ENCODE results near the gene OR4D1.
"Not testable (repeated sequence)": the region's sequence is repeated elsewhere in the genome, so short reads cannot be mapped to it uniquely, and the experiment has no call there.

Gene OR4D1

DNA sequence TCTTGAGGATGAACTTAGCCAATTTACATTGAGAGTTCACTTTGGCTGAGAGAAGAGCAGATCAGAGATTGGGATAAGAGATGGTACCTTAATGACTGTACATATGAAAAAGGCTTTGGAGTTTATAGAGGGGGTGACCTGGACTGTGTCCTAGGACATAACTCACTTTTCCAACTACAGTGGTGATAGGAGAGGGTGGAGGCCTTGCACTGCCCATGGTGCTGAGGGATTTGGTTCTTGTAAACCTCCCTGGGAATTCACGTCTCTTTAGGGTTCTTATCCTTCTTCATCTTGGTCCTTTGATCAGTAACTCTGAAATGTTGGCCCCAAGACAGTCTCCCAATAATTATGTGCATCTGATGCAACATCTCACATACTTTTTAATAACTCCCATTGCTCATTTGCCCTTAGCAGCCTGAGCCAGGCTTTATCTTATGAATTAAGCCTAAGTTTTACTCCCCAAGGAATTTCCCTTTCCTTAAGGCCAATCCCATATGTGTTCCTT lies at the start of gene OR4D1:
Gene OR4D1 (plus strand): TSS at position 455 of the 505 bp plus-strand sequence. CDS start 6,770 bp downstream, outside the sequence.
- no peak within 1 kb of the TSS for H3K4me3 ChIP-seq (ENCODE audit: low read depth, low read length)

DNA sequence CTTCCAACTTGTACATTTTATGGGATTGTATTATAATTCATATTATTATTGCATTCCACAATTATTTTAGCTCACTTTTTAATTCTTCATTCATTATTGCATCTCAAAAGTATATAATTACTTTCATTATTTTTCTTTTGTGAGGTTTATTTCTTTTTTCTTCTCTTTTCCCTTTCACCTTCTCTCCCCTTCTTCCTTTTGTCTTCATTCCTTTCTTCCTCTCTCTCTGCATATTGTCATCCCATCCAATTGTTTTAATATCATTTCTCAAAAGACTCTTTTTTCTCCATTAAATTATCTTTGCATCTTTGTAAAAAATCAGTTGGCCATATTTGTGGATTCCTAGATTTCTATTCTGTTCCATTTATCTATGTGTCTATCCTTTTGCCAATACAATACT lies 47.7 kb upstream of the OR4D1 start:
- no peak overlapping the region for H3K4me3 ChIP-seq (ENCODE audit: low read depth, low read length)

DNA sequence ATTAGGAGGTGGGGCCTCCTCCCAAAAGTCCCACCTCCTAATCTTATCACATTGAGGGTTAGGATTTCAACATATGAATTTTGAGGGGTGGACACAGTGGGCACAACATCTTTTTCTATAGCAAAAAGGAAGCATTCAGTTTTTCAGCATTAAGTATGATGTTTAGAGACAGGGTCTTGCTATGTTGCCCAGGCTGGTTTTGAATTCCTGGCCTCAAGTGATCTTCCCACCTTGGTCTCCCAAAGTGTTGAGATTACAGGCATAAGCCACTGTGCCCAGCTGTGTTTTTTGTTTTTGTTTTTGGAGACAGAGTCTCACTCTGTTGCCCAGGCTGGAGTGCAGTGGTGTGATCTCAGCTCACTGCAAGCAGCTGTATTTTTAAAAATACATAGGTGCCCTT lies 46.3 kb upstream of the OR4D1 start:
- not testable (repeated sequence) for H3K4me3 ChIP-seq (ENCODE audit: low read depth, low read length)

DNA sequence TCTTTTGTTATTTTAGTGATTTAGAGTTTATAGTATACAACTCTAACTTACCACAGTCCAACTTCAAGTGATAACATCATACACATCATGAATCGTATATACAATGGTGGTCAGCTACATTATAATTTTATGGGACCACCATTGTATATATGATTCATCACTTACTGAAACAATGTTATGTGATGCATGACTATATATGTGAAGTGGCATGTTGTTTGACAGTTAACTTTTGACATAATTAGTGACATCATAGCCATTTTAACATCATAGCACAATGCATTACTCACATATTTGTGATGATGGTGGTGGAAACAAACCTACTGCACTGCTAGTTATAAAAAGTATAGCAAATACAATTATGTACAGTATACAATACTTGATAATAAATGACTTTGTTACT lies 43.1 kb upstream of the OR4D1 start:
- no peak overlapping the region for H3K4me3 ChIP-seq (ENCODE audit: low read depth, low read length)

DNA sequence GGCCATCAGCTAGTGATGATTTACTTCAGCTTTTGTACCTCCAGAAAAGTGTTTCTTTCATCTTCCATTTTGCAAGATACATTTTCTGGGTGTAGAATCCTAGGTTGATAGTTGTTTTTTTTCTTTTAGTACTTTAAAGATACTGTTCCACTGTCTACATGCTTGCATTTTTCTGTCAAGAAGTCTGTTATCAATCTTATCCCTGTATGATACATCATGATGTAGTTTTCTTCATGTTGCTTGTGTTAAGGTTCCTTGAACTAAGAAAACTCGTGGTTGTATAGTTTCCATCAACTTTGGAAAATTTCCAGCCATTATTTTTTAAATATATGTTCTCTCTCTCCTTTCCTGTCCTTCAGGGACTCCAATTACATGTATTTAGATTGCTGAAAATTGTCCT lies 40.9 kb upstream of the OR4D1 start:
- H3K4me3 ChIP-seq (ENCODE audit: low read depth, low read length), result no peak overlapping the region

DNA sequence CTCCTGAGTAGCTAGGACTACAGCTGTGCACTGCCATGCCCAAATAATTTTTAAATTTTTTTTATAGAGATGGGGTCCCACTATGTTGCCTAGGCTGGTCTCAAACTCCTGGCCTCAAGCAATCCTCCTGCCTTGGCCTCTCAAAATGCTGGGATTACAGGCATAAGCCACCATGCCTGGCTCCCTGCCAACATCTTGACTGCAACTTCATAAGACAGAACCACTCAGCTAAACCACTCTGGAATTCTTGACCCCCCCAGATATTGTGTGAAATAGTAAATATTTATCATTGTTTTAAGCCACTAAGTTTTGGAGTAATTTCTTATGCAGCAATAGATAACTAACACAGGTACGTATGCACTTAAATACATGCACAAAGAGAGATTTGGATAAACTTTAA lies 39.0 kb upstream of the OR4D1 start:
- no peak overlapping the region for H3K4me3 ChIP-seq (ENCODE audit: low read depth, low read length)

DNA sequence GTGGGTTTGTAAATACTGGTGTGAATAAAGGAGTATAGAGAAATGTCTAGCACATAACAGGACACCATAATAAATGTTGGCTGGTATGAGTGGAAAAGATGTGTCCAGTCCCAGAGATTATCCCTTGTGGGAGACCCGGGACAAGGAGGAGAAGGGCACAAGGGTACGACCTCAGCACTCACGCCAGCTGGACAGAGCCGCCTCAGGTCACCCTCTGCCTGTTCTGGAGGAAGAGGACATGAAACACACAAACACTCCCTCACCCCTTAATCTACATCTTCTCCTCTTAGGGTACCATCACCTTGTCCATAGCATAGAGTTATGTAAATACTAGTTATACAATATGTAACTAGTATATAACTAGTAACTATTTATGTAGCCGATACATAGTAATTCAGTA lies 38.2 kb upstream of the OR4D1 start:
- H3K4me3 ChIP-seq (ENCODE audit: low read depth, low read length), result no peak overlapping the region

DNA sequence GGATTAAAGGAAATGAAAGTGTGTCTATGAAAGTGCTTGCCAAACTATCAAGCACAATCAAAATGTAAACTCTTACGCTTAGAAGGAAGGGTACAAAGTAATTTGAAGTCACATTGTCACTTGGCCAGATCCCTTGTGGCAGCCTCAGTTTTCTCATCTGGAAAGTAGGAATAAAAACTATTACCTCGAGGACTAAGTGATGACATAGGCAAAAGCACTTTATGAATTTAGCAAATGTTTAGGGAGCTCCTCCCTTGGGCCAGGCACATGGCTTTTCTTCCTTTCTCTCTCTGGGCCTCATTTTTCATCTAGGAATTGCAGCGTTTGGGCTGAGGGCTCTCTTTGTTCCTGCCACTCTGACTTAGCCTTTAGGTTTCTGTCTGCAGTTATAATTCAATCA lies 36.5 kb upstream of the OR4D1 start:
- no peak overlapping the region for H3K4me3 ChIP-seq (ENCODE audit: low read depth, low read length)

DNA sequence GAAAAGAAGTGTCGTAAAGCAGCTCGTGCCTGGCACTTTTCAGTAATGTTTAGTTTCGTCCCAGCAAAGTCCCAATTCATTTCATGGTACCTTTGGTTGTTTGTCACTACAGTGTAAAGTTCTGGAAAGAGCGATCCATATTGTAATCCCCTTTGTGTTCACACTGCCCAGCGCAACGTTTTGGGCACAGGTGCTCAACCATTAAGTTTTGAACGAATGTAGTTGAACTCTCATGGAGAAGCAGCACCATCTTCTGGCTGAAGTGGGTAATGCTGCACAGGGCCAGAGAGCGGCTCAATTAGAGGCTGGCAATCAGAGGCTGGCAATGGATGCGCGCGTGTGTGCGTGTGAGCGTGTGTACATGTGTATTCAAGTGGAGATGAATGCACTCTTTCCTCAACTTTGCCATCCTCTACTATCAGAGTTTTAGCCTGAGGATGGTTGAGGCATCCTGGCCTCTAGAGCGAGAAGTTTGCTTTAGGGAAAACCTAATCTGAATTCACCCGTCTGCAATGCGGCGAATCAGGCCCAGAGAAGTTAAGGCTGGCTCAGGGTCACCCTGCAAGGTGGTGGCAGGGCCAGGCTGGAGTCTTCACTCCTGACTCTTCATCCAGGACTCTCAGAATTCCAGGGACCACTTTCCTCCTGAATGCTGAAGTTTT lies 35.1 kb upstream of the OR4D1 start:
- H3K4me3 ChIP-seq (ENCODE audit: low read depth, low read length), result no peak overlapping the region

DNA sequence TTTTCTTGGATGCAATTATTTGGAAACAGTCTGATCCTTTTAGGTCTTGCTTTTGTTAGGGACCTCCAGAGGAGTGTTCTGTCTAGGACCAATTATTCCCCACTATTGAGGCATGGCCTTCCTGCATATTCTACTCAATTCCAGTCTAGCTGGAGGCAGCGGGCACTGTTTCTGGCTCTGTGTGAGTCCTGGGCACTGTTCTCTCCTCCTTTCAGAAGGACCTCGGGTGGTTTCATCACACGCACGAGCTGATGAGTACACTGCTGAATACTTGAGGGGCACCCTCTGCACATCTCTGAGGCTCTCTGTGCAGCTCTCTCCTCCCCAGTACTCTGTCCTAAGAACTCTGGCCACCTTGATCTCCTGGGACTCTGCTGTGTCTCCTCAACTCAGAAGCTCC lies 34.2 kb upstream of the OR4D1 start:
- H3K4me3 ChIP-seq (ENCODE audit: low read depth, low read length), result no peak overlapping the region

DNA sequence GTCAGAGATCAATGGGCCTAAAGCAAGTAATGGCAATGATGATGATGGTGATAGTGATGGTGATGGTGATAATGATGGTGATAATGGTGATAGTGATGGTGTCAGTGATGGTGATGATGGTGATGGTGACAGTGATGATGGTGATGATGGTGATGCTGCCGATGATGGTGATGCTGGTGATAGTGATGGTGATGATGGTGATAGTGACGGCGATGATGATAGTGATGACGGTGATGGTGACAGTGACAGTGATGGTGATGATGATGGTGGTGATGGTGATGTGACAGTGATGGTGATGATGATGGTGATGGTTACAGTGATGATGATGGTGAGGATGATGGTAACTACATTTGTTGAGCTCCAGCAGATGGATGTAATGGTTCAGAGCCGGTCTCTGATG lies 30.8 kb upstream of the OR4D1 start:
- no peak overlapping the region for H3K4me3 ChIP-seq (ENCODE audit: low read depth, low read length)

DNA sequence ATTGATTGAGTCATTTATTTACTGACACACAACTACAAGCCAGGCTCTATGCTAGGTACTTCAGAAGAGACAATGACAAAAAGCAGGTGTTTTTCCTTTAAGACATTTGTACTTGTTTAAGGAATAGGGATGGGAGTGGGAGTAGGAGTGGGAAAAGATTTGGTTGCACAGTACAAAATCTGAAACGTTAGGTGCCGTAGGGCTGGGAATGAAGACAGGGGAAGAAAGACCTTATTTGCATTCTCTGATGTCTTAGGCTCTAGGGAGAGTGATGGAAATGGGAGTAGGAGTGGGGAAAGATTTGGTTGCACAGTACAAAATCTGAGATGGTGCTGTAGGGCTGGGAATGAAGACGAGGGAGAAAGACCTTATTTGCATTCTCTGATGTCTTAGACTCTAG lies 28.7 kb upstream of the OR4D1 start:
- no peak overlapping the region for H3K4me3 ChIP-seq (ENCODE audit: low read depth, low read length)

DNA sequence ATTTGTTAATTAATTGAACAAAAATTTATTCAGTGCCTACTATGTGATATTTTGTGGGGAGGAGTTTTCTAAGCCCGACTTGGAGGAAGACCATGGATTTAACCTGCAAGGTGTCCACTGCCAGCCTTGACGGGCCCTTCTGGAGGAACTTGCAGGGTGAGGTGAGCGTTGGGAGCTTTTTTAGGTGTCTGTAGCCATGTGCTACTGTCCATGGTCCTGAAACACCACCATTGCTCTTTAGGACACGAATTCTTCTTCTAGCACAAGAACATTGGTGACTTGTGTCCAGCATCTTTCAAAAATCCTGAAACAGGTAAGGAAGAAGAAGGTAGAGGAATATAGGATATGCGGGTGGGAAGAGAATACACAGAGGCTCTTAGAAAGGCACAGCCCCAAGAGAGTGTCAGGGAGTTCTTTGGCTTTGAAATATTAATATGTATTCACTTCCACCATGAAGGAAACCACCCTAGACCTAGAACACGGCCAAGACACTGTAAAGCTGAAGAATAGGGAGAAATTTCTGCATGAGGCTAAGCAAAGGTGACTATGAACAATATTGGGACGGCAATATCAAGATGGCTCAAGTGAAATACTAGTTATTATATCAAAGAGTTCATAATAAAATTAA lies 27.9 kb upstream of the OR4D1 start:
- H3K4me3 ChIP-seq (ENCODE audit: low read depth, low read length), result no peak overlapping the region

DNA sequence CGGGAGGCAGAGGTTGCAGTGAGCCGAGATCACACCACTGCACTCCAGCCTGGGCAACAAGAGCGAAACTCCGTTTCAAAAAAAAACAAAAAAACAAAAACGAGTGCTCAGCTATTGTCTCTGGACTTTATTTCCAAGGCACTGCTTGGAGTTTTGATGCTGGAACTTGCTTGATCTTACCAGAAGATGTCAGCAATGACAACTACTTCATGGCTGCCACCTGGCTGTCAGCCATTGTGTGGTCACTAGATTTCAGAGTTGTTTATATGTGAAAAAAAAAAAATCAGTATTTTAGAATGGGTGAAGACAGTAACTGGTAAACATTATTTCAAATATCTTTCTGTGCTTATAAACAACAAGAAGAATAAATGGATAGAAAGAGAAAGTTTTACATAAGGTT lies 26.3 kb upstream of the OR4D1 start:
- no peak overlapping the region for H3K4me3 ChIP-seq (ENCODE audit: low read depth, low read length)

DNA sequence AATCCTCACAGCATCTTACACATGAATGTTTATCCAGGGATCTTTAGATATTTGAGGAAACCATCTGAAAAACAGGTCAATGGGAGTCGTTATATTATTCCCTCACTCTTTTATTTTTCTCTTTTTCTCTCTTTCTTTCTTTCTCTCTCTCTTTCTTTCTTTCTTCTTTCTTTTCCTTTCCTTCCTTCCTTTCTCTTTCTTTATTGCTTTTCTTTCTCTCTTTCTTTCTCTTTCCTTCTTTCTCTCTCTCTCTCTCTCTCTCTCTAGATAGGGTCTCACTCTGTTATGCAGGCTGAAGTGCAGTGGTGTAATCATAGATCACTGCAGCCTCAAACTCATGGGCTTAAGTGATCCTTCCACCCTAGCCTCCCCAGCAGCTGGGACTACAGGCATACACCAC lies 20.3 kb upstream of the OR4D1 start:
- H3K4me3 ChIP-seq (ENCODE audit: low read depth, low read length), result no peak overlapping the region

DNA sequence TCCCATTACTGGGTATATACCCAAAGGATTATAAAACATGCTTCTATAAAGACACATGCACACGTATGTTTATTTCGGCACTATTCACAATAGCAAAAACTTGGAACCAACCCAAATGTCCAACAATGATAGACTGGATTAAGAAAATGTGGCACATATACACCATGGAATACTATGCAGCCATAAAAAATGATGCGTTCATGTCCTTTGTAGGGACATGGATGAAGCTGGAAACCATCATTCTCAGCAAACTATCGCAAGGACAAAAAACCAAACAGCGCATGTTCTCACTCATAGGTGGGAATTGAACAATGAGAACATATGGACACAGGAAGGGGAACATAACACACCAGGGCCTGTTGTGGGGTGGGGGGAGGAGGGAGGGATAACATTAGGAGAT lies 15.5 kb upstream of the OR4D1 start:
- H3K4me3 ChIP-seq (ENCODE audit: low read depth, low read length), result not testable (repeated sequence)

DNA sequence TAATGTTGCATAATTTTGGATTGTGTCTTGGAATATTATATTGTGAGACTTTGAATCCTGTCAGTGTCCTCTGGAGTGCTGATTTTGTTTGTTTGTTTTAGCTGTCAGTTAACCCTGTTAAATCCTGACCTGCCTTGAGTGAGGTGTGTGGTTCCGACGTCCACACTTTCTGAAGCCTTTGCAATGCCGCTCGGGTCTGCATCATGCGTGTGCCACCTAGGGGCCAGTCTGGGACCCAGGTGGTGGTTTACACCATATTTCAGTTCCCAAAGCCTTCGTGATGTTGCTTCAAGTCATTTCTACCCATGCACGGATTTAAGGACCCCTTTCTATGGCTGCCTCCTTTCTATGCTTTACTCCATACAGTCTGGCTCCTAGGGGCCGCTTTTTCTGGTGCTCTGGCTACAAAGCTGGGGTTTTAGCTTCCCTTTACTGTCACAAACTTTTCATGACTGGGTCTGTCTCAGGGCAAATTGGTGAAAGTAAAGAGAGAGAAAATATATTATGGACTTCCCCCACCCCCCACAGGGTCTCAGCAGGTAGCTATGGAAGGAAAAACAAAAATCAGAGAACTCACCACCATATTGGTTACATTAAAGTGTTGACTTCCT lies 11.4 kb upstream of the OR4D1 start:
- H3K4me3 ChIP-seq (ENCODE audit: low read depth, low read length), result no peak overlapping the region

DNA sequence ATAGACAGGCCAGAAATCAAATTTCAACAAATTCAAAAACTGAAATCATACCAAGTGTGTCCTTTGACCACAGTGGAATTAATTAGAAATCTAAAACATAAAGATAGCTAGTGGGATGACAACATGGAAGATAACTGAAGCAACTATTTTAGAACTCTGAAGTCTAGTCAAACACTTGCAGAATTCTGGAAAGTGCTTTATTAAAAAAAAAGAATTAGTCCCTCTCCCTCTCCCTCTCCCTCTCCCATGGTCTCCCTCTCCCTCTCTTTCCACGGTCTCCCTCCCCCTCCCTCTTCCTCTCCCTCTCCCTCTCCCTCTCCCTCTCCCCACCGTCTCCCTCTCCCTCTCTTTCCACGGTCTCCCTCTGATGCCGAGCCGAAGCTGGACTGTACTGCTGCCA lies 6.7 kb upstream of the OR4D1 start:
- no peak overlapping the region for H3K4me3 ChIP-seq (ENCODE audit: low read depth, low read length)

DNA sequence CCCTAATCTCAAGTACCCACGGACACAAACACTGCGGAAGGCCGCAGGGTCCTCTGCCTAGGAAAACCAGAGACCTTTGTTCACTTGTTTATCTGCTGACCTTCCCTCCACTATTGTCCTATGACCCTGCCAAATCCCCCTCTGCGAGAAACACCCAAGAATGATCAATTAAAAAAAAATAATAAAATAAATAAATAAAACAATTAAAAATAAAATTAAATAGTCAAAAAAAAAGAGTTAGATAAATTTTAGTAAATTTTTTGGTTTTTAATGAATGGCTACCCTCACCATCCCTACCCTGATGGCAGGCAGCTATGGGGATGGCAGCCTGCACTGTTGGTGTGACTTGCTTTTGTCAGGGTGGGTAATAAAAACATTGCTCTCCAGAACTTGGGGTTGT lies 4.8 kb upstream of the OR4D1 start:
- not testable (repeated sequence) for H3K4me3 ChIP-seq (ENCODE audit: low read depth, low read length)

DNA sequence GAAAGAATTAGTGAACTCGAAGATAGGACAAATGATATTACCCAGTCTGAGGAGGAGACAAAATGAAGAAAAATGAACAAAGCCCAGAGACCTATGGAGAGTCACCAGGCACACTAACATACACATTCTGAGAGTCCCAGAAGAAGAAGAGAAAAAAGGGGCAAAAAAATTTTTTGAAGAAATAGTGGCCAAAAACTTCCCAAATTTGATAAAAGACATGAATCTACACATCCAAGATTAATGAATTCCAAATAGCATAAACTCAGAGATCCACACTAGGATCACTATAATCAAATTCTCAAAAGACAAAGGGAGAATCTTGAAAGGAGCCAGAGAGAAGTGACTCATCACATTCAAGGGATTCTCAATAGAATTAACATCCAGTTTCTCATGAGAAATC lies 3.4 kb upstream of the OR4D1 start:
- no peak overlapping the region for H3K4me3 ChIP-seq (ENCODE audit: low read depth, low read length)

DNA sequence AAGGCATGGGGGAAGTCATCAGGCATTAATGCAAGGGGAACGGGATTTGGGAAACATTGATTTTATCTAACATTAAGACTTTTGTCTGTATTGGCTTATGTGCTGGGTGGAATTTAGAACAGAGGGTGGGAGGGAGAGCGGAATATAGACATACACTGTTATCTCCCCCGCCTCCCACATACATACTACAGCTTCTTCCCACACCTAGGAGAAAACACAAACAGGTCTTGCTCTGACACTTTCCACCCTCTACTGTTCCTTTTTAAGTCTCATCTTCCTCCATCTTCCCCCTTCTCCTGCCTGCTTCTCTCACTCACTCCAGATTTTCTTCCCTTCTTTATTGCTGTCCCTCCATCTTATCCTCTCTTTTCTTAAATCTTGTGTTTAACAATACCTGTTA lies 425 bp downstream of the OR4D1 start:
- H3K4me3 ChIP-seq (ENCODE audit: low read depth, low read length), result no peak overlapping the region

DNA sequence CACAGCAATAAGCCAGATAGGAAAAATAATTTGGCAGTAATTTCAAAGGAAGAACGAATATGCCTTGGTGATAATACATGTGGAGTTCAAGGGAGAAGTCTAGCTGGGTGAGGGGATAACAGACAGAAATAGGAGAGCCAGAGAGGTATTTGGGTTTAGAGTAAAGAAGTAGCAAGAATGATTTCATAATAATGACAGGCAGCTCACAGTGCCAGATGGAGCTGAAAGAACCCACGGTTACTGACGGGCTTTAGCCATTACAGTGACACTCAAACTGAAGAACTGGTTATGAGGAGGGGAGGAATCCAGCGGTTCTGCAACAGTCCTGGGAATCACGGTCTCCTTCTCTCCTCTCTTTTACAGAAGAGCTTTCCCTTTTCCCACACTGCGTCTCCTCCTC lies 2.2 kb downstream of the OR4D1 start:
- H3K4me3 ChIP-seq (ENCODE audit: low read depth, low read length), result no peak overlapping the region

Measured in iPS-11a (cell line).